ENCODE results near the gene TYMP. TPM values are rescaled to one million over a fixed set of nuclear protein-coding genes. Genes with fewer than 3 reads are reported as not detected.

TYMP gene
- total and polyA plus RNA-seq, 2 donors (not counting 1 experiment from before 2014, with no cell fraction given), result 43.6 to 45.1 TPM

DNA sequence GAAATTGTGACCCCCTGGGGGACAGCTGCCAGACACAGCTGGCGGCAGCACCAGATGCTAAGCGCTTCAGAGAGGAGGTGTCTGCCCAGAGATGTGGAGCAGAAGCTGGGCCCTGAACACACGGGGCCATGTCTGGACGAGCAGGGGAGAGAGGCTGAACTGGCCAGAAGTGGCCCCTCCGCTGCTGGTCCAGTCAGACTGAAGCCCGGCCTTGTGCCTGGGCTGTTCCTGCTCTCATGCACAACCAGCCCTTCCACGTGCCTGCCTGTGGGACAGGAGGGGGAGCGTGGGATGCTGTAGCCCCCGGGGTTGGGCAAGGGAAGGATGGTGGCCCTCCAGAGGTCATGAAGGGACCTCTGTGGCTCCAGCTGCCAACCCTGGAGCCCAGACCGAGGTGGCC lies 46.7 kb downstream of the TYMP start:
- H3K27me3 ChIP-seq (replicated peaks in 1 of 4; ENCODE audit: control extremely low read depth in 1 of 4, control insufficient read depth in 3 of 4, insufficient read depth in 4 of 4, low read length in 3 of 4), result peaks cover 0 to 26% (median 7%) of the 10 kb centered on the region in 4 experiments
- peaks cover 0 to 3% (median 0%) of the 10 kb centered on the region in 3 donors for H3K9me3 ChIP-seq (ENCODE audit: control extremely low read depth in 1 of 3, control insufficient read depth in 2 of 3, insufficient read depth in 1 of 3, low read length in 2 of 3)
- peaks cover 16 to 31% of the 10 kb centered on the region in 2 donors for H3K4me1 ChIP-seq (ENCODE audit: control insufficient read depth in 2 of 2, insufficient read depth in 2 of 2, low read length in 2 of 2)
- H3K4me3 Mint-ChIP-seq, result peak overlapping the region; percentile 26
- no peak overlapping the region for H3K27ac Mint-ChIP-seq
- H3K36me3 ChIP-seq (replicated peaks in 1 of 2; ENCODE audit: control extremely low read depth in 1 of 2, control insufficient read depth in 1 of 2, extremely low read depth in 1 of 2, insufficient read depth in 2 of 2, low read length in 1 of 2), result no peaks in the 10 kb centered on the region
- no peak for ATAC-seq (ENCODE audit: low read depth)
- no peak for TF ChIP-seq EZH2 (IDR thresholded peaks at IDR 0.05; ENCODE audit: borderline replicate concordance, insufficient read depth, low read depth, low read length, poor library complexity, severe bottlenecking)
- TF ChIP-seq, protein P1, sequence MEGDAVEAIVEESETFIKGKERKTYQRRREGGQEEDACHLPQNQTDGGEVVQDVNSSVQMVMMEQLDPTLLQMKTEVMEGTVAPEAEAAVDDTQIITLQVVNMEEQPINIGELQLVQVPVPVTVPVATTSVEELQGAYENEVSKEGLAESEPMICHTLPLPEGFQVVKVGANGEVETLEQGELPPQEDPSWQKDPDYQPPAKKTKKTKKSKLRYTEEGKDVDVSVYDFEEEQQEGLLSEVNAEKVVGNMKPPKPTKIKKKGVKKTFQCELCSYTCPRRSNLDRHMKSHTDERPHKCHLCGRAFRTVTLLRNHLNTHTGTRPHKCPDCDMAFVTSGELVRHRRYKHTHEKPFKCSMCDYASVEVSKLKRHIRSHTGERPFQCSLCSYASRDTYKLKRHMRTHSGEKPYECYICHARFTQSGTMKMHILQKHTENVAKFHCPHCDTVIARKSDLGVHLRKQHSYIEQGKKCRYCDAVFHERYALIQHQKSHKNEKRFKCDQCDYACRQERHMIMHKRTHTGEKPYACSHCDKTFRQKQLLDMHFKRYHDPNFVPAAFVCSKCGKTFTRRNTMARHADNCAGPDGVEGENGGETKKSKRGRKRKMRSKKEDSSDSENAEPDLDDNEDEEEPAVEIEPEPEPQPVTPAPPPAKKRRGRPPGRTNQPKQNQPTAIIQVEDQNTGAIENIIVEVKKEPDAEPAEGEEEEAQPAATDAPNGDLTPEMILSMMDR (IDR thresholded peaks at IDR 0.05), result no peak
- no peak overlapping the region for H3K4me3 ChIP-seq (ENCODE audit: control extremely low read depth in 1 of 5, extremely low read depth in 1 of 5, insufficient read depth in 1 of 5, low read depth in 2 of 5, low read length in 4 of 5)
- intact Hi-C loops (cut with micrococcal nuclease), result no loop called here
- H3K4me2 ChIP-seq (replicated peaks; ENCODE audit: low read depth, low read length, poor library complexity, severe bottlenecking), result peak overlapping the region; percentile 5
- ChIA-PET CTCF (no interaction called here), POLR2A (no interaction called here)
- no peak overlapping the region for H3K27ac ChIP-seq (ENCODE audit: low read length in 2 of 2)
- H3K9ac ChIP-seq (ENCODE audit: low read length), result no peak overlapping the region
- 91% methylated on average over 10 of the region's 10 CpGs for WGBS (ENCODE audit: insufficient coverage)
- peaks cover 4% of the 10 kb centered on the region for H3K79me2 ChIP-seq (ENCODE audit: control insufficient read depth, insufficient read depth, low read length)
- DNase-seq, result no peak
- peaks cover 25% of the 10 kb centered on the region for H3K4me1 Mint-ChIP-seq
- H3K9me3 Mint-ChIP-seq (ENCODE audit: insufficient read depth), result no peaks in the 10 kb centered on the region
- peaks cover 5% of the 10 kb centered on the region for H4K20me1 ChIP-seq (ENCODE audit: control insufficient read depth, insufficient read depth, low read length, poor library complexity, severe bottlenecking)
- peaks cover 4% of the 10 kb centered on the region for H3K27me3 Mint-ChIP-seq
- H2AFZ ChIP-seq (ENCODE audit: insufficient read depth, low read depth, low read length, poor library complexity, severe bottlenecking), result no peak overlapping the region

DNA sequence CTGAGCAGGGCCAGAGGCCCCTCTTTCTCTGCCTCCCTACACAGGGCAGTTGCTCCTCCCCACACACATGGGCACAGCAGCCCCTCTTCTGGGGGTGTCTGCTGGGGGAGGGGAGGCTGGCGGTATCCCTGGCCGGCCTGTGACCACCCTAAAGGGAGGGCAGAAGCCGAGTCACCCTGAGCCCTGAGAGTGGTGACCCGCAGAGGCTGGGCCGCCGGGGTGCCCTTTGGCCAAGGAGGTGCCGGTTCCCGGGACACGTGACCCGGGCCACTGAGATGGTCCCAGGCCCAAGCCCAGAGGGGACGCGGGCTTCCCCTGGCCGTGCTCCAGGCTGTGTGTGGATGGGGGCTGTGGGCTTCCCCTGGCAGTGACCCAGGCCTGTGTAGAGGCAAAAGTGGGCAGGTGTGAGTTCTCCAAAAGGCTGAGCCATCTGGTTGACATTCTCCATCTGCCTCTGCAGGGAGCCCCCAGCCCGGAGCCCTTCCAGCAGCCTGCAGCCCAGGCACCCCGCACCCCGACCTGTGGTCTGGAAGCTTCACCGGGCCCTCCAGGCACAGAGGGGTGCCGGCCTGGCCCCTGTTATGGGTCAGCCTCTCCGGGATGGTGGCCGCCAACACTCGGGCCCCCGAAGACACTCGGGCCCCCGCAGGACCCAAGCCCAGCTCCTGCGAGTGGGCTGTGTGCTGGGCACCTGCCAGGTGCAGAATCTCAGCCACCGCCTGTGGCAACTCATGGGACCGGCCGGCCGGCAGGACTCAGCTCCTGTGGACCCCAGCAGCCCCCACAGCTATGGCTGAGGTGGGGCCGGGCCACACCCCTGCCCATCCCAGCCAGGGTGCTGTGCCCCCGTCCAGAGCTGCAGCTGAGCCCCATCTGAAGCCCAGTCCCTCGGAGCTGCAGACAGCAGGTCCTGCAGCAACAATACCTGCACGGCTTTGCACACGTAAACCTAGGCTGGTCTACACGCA lies 47.4 kb downstream of the TYMP start:
- H3K27me3 Mint-ChIP-seq, result peaks cover 4% of the 10 kb centered on the region
- H3K4me1 ChIP-seq (ENCODE audit: control insufficient read depth in 2 of 2, insufficient read depth in 2 of 2, low read length in 2 of 2), result peaks cover 16 to 31% of the 10 kb centered on the region in 2 donors
- H3K9me3 Mint-ChIP-seq (ENCODE audit: insufficient read depth), result no peaks in the 10 kb centered on the region
- H3K4me3 ChIP-seq (ENCODE audit: control extremely low read depth in 1 of 5, extremely low read depth in 1 of 5, insufficient read depth in 1 of 5, low read depth in 2 of 5, low read length in 4 of 5), result peak overlapping the region in 4 of 5 experiments; percentile 24 to 62 (median 51)
- no peak overlapping the region for H3K27ac ChIP-seq (ENCODE audit: low read length in 2 of 2)
- intact Hi-C loops (cut with micrococcal nuclease), result no loop called here
- peak overlapping the region; percentile 76 for H3K4me3 Mint-ChIP-seq
- peak overlapping the region; percentile 90 for H3K4me2 ChIP-seq (replicated peaks; ENCODE audit: low read depth, low read length, poor library complexity, severe bottlenecking)
- peak overlapping the region; percentile 72 for H2AFZ ChIP-seq (ENCODE audit: insufficient read depth, low read depth, low read length, poor library complexity, severe bottlenecking)
- H3K9me3 ChIP-seq (ENCODE audit: control extremely low read depth in 1 of 3, control insufficient read depth in 2 of 3, insufficient read depth in 1 of 3, low read length in 2 of 3), result peaks cover 0 to 3% (median 0%) of the 10 kb centered on the region in 3 donors
- no peak overlapping the region for H3K27ac Mint-ChIP-seq
- peaks cover 4% of the 10 kb centered on the region for H3K79me2 ChIP-seq (ENCODE audit: control insufficient read depth, insufficient read depth, low read length)
- POLR2A ChIA-PET, result no interaction called here
- CTCF ChIA-PET, result no interaction called here
- peak overlapping the region; percentile 61 for H3K9ac ChIP-seq (ENCODE audit: low read length)
- no peak for ATAC-seq (ENCODE audit: low read depth)
- peaks cover 25% of the 10 kb centered on the region for H3K4me1 Mint-ChIP-seq
- no peaks in the 10 kb centered on the region for H3K36me3 ChIP-seq (replicated peaks in 1 of 2; ENCODE audit: control extremely low read depth in 1 of 2, control insufficient read depth in 1 of 2, extremely low read depth in 1 of 2, insufficient read depth in 2 of 2, low read length in 1 of 2)
- 83% methylated on average over 35 of the region's 35 CpGs for WGBS (ENCODE audit: insufficient coverage)
- no peak for DNase-seq
- peaks cover 5% of the 10 kb centered on the region for H4K20me1 ChIP-seq (ENCODE audit: control insufficient read depth, insufficient read depth, low read length, poor library complexity, severe bottlenecking)
- TF ChIP-seq, protein P1 (IDR thresholded peaks at IDR 0.05), result no peak
- TF ChIP-seq EZH2 (IDR thresholded peaks at IDR 0.05; ENCODE audit: borderline replicate concordance, insufficient read depth, low read depth, low read length, poor library complexity, severe bottlenecking), result no peak
- H3K27me3 ChIP-seq (replicated peaks in 1 of 4; ENCODE audit: control extremely low read depth in 1 of 4, control insufficient read depth in 3 of 4, insufficient read depth in 4 of 4, low read length in 3 of 4), result peaks cover 0 to 26% (median 7%) of the 10 kb centered on the region in 4 experiments

Data from B cell (primary cell).